Stomach (tissue), 9 donors: ENCODE data around the gene WDR1. TPM values are rescaled to one million over a fixed set of nuclear protein-coding genes. Genes with fewer than 3 reads are reported as not detected.

ENCODE experiments used
- DNase-seq, 2 donors: peaks; one replicate each; pipeline versions ENCODE4 v3.0.0 to v3.0.0-alpha.2; 2013 to 2019
- H3K27ac ChIP-seq, 5 donors: fragments of 200-600 bp in 4 of 5; sonication (generic) in 4 of 5; one replicate each; pipeline ENCODE4 v1.5.1; 2013 to 2019; ENCODE audit warnings: mild to moderate bottlenecking in 1 of 5, moderate library complexity in 1 of 5
- H3K27me3 ChIP-seq, 3 donors: fragments of 200-600 bp; sonication (generic); one replicate each; pipeline ENCODE4 v1.5.1; 2017 to 2019; ENCODE audit warnings: mixed run types in 1 of 3
- H3K36me3 ChIP-seq, 4 donors: fragments of 200-600 bp; sonication (generic); 1 replicate in 3 of 4; 2 replicates in 1 of 4; pipeline ENCODE4 v1.5.1; 2016 to 2019
- H3K4me1 ChIP-seq, 4 donors: fragments of 200-600 bp; sonication (generic); one replicate each; pipeline ENCODE4 v1.5.1; 2016 to 2019
- H3K4me3 ChIP-seq, 4 donors: fragments of 200-600 bp; sonication (generic) in 3 of 4; one replicate each; pipeline ENCODE4 v1.5.1; 2016 to 2019; ENCODE audit warnings: mild to moderate bottlenecking in 1 of 4
- H3K9me3 ChIP-seq, 4 donors: fragments of 200-600 bp; sonication (generic); one replicate each; pipeline ENCODE4 v1.5.1; 2016 to 2019
- CTCF ChIP-seq, 7 experiments: fragments of 450-650 bp in 4 of 7; fragments of 200-600 bp in 3 of 7; sonication (generic) in 3 of 7; IDR thresholded peaks; one replicate each; pipeline ENCODE4 v1.5.1; 2016 to 2019; ENCODE audit warnings: antibody characterized with exemption in 7 of 7, control low read depth in 2 of 7, mild to moderate bottlenecking in 1 of 7
- EP300 ChIP-seq: sonication (generic); formaldehyde crosslinking; IDR thresholded peaks from one replicate; pipeline ENCODE4 v1.6.1; 2017; ENCODE audit warnings: antibody characterized with exemption
- POLR2A ChIP-seq, 4 donors: fragments of 450-650 bp; IDR thresholded peaks; one replicate each; pipeline ENCODE4 v1.6.1; 2016; ENCODE audit warnings: antibody characterized with exemption in 4 of 4, control low read depth in 2 of 4, mild to moderate bottlenecking in 1 of 4, moderate library complexity in 1 of 4
- POLR2AphosphoS5 ChIP-seq, 3 donors: sonication (generic); formaldehyde crosslinking; IDR thresholded peaks; one replicate each; pipeline ENCODE4 v1.6.1; 2016; ENCODE audit warnings: antibody characterized with exemption in 3 of 3
- WGBS, 5 donors: extraction: QIAGEN DNeasy Blood & Tissue Kit in 3 of 5; methylation state at CpG; one replicate each; pipeline versions ENCODE4 v1.1.5 to v1.1.7; 2013 to 2018; 5-methylcytosine and 5-hydroxymethylcytosine counted together
- intact Hi-C: fragments of 100-400 bp; cut with DNase I; formaldehyde crosslinking; loops from one replicate; pipeline ENCODE4 v1.15.1; 2023; ENCODE audit warnings: low total_unique reads
- polyA plus RNA-seq, 3 donors: library from polyadenylated mRNA; stranded (reverse); fragments of 200-250 nt; gene quantifications; one replicate each; pipeline ENCODE4 v1.2.3, GENCODE V29; 2013
- total RNA-seq, 5 donors: library from RNA; depleted of rRNA; stranded (reverse); fragments of >200 nt; gene quantifications; one replicate each; pipeline versions ENCODE4 v1.1.0 to v1.2.3, GENCODE V29; 2014 to 2016
- donor health status: healthy with polysubstance abuse.
- donor health status: Bipolar disorder and iron deficiency.
- donor health status: healthy.

Gene WDR1
- total and polyA plus RNA-seq, 8 donors, result 52.4 to 167 (median 110) TPM

- H3K36me3 ChIP-seq, result peaks cover 53 to 91% (median 85%) of the 10 kb centered on the region in 4 donors
- no peak for DNase-seq
- peaks cover 34 to 99% (median 70%) of the 10 kb centered on the region in 4 donors for H3K4me1 ChIP-seq
Measured at GRCh38 chr4:10099499-10100325, 16.9 kb downstream of the WDR1 start.

GRCh38 chr4:10098780-10099160 is 17.8 kb downstream of the WDR1 start:
- no peaks in the 10 kb centered on the region for H3K27me3 ChIP-seq

More at GRCh38 chr4:10099499-10100325, 16.9 kb downstream of the WDR1 start:
- Histone ChIP-seq H3K27ac (peak overlapping the region in 2 of 5 donors; percentile 77 to 86), H3K4me3 (no peak overlapping the region), H3K27me3 (no peaks in the 10 kb centered on the region), H3K9me3 (no peaks in the 10 kb centered on the region)
- intact Hi-C loops, result no loop called here
- WGBS, 5 donors, result 81 to 86% (median 83%) methylated on average over 25 of the region's 25 CpGs
- TF ChIP-seq POLR2A (IDR thresholded peaks at IDR 0.05) (no peak), CTCF (IDR thresholded peaks at IDR 0.05) (no peak), POLR2AphosphoS5 (IDR thresholded peaks at IDR 0.05) (no peak), EP300 (no peak)

GRCh38 chr4:10097906-10098779 is 18.5 kb downstream of the WDR1 start:
- Histone ChIP-seq H3K36me3 (peaks cover 59 to 100% (median 93%) of the 10 kb centered on the region in 4 donors), H3K27me3 (no peaks in the 10 kb centered on the region), H3K9me3 (no peaks in the 10 kb centered on the region), H3K4me3 (no peak overlapping the region), H3K27ac (peak overlapping the region in 3 of 5 donors; percentile 75 to 79 (median 76)), H3K4me1 (peaks cover 47 to 99% (median 71%) of the 10 kb centered on the region in 4 donors)
- DNase-seq, result no peak
- intact Hi-C loops, result no loop called here
- WGBS, 5 donors, result 85 to 95% (median 90%) methylated on average over 9 of the region's 9 CpGs
- TF ChIP-seq POLR2A (IDR thresholded peaks at IDR 0.05), result no peak
- TF ChIP-seq CTCF (IDR thresholded peaks at IDR 0.05), result no peak

More at GRCh38 chr4:10098780-10099160, 17.8 kb downstream of the WDR1 start:
- Histone ChIP-seq H3K4me1 (peaks cover 41 to 99% (median 70%) of the 10 kb centered on the region in 4 donors), H3K9me3 (no peaks in the 10 kb centered on the region), H3K36me3 (peaks cover 59 to 100% (median 93%) of the 10 kb centered on the region in 4 donors), H3K27ac (peak overlapping the region in 2 of 5 donors; percentile 0 to 38), H3K4me3 (no peak overlapping the region)
- 67 to 86% (median 75%) methylated on average over 11 to 12 of the region's 12 CpGs for WGBS, 5 donors
- intact Hi-C loops, result no loop called here
- TF ChIP-seq POLR2A (IDR thresholded peaks at IDR 0.05), result no peak
- TF ChIP-seq POLR2AphosphoS5 (IDR thresholded peaks at IDR 0.05), result no peak
- no peak for TF ChIP-seq CTCF (IDR thresholded peaks at IDR 0.05)
- DNase-seq, result no peak

GRCh38 chr4:10096978-10097335 is 19.6 kb downstream of the WDR1 start:
- Histone ChIP-seq H3K4me1 (peaks cover 52 to 99% (median 74%) of the 10 kb centered on the region in 4 donors), H3K36me3 (peaks cover 63 to 100% (median 92%) of the 10 kb centered on the region in 4 donors)
- intact Hi-C loops, result no loop called here

More at GRCh38 chr4:10096978-10097335, 19.6 kb downstream of the WDR1 start:
- peak overlapping the region; percentile 6 to 79 (median 75) for H3K27ac ChIP-seq
- no peaks in the 10 kb centered on the region for H3K9me3 ChIP-seq
- no peak overlapping the region for H3K4me3 ChIP-seq
- TF ChIP-seq CTCF (IDR thresholded peaks at IDR 0.05) (no peak), POLR2A (IDR thresholded peaks at IDR 0.05) (no peak), POLR2AphosphoS5 (IDR thresholded peaks at IDR 0.05) (no peak)
- DNase-seq, result no peak
- 58 to 74% (median 73%) methylated on average over 8 to 9 of the region's 9 CpGs for WGBS, 5 donors
- no peaks in the 10 kb centered on the region for H3K27me3 ChIP-seq
